DOHH2 (cell line): ENCODE results near the gene ZCWPW1.

Source experiments
- EZH2phosphoT487 ChIP-seq: fragments of 200-600 bp; sonication (generic); IDR thresholded peaks from 2 replicates; pipeline ENCODE4 v1.6.1; 2017; ENCODE audit warnings: borderline replicate concordance, mild to moderate bottlenecking, antibody characterized with exemption, low read length, moderate library complexity, mixed read lengths
- TF ChIP-seq, protein P1 (sequence below): fragments of 200-600 bp; sonication (generic); IDR thresholded peaks from one replicate; pipeline ENCODE4 v1.5.1; 2014; ENCODE audit warnings: antibody characterized with exemption, mild to moderate bottlenecking, low read depth, low read length; ENCODE audit not compliant: poor library complexity, severe bottlenecking

DNA sequence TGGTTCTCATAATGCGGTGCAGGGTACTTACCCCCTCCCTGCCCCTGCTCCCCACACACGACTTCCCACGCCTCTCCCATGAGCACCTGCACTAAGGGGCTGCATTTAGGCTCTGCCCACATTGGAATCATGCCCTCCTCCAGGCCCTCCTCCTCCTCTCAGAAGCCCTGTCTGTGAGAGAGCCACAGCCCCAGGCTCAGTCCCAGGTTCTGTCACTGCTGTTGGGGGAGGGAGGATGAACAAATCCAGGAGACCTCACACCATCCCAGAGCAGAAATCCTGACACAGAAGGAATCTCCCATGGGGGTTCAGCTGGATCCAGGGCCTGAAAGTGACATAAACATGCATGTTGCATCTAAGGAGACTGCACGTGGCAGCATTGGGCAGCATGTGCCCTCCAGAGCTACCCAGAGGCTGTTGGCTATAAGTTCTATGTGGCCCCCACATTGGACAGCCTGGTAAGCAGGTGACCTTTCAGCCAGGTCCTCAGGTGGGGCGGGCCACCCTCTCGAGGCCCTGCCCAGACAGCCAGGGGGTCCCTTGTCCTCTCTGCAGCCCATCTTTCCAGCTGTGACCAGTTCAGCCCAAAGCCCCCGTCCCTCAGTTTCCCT, 56.8 kb downstream of the ZCWPW1 start:
- TF ChIP-seq, protein P1, sequence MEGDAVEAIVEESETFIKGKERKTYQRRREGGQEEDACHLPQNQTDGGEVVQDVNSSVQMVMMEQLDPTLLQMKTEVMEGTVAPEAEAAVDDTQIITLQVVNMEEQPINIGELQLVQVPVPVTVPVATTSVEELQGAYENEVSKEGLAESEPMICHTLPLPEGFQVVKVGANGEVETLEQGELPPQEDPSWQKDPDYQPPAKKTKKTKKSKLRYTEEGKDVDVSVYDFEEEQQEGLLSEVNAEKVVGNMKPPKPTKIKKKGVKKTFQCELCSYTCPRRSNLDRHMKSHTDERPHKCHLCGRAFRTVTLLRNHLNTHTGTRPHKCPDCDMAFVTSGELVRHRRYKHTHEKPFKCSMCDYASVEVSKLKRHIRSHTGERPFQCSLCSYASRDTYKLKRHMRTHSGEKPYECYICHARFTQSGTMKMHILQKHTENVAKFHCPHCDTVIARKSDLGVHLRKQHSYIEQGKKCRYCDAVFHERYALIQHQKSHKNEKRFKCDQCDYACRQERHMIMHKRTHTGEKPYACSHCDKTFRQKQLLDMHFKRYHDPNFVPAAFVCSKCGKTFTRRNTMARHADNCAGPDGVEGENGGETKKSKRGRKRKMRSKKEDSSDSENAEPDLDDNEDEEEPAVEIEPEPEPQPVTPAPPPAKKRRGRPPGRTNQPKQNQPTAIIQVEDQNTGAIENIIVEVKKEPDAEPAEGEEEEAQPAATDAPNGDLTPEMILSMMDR, result no peak
- no peak for TF ChIP-seq EZH2phosphoT487
